ENCODE data around the gene ALX3.

- TF ChIP-seq EP300 (IDR thresholded peaks at IDR 0.05) (no peak), CTCF (IDR thresholded peaks at IDR 0.05) (no peak), POLR2AphosphoS5 (IDR thresholded peaks at IDR 0.05) (no peak)
These were observed 4.6 kb downstream of the ALX3 start for GRCh38 chr1:110065841-110066240.

All from sigmoid colon (tissue), 4 donors.